NCI-H748 (cell line): Measurements from ENCODE around the gene SINHCAF.
"Not testable (repeated sequence)": the region's sequence is repeated elsewhere in the genome, so short reads cannot be mapped to it uniquely, and the experiment has no call there.

Source experiments
- DNase-seq: peaks from one replicate; lab custom pipeline; 2025; ENCODE audit not compliant: unreplicated experiment; lab: John Stamatoyannopoulos, UW

The SINHCAF gene

GRCh38 chr12:31325877-31326631 is at the start of gene SINHCAF:
SINHCAF (minus strand) TSS chr12:31326150; CDS start chr12:31298204, 27,946 bp downstream.
- DNase-seq = peak; percentile 98

GRCh38 chr12:31375422-31375821 is 49.5 kb upstream of the SINHCAF start:
- not testable (repeated sequence) for DNase-seq

- DNase-seq = no peak
Observed at GRCh38 chr12:31371256-31371620, 45.3 kb upstream of the SINHCAF start.

GRCh38 chr12:31370531-31371255 is 44.7 kb upstream of the SINHCAF start:
- no peak for DNase-seq

- DNase-seq = peak; percentile 26
Observed at GRCh38 chr12:31369712-31370521, 44.0 kb upstream of the SINHCAF start.

GRCh38 chr12:31368666-31369361 is 42.9 kb upstream of the SINHCAF start:
- no peak for DNase-seq

- DNase-seq = no peak
Observed at GRCh38 chr12:31366104-31366621, 40.2 kb upstream of the SINHCAF start.

GRCh38 chr12:31363831-31364230 is 37.9 kb upstream of the SINHCAF start:
- no peak for DNase-seq

- no peak for DNase-seq
Observed at GRCh38 chr12:31363416-31363809, 37.5 kb upstream of the SINHCAF start.

- peak; percentile 11 for DNase-seq
Observed at GRCh38 chr12:31362759-31363415, 36.9 kb upstream of the SINHCAF start.

GRCh38 chr12:31362115-31362758 is 36.3 kb upstream of the SINHCAF start:
- peak; percentile 35 for DNase-seq

- DNase-seq = no peak
Observed at GRCh38 chr12:31361730-31362114, 35.8 kb upstream of the SINHCAF start.

- DNase-seq = no peak
Observed at GRCh38 chr12:31355747-31356107, 29.8 kb upstream of the SINHCAF start.

- DNase-seq = peak; percentile 82
Observed at GRCh38 chr12:31353750-31354708, 28.1 kb upstream of the SINHCAF start.

GRCh38 chr12:31346267-31346666 is 20.3 kb upstream of the SINHCAF start:
- no peak for DNase-seq

- no peak for DNase-seq
Observed at GRCh38 chr12:31343139-31343538, 17.2 kb upstream of the SINHCAF start.

- DNase-seq = no peak
Observed at GRCh38 chr12:31342286-31342685, 16.3 kb upstream of the SINHCAF start.

GRCh38 chr12:31339831-31340622 is 14.1 kb upstream of the SINHCAF start:
- DNase-seq = peak; percentile 18
